Trophoblast cell (in vitro differentiated cells and primary cell): Measurements from ENCODE around the gene SLAIN2.

Experiments
- DNase-seq, 2 donors: peaks; one replicate each; pipeline ENCODE4 v3.0.0-alpha.2; 2016
- H2AFZ ChIP-seq: 2 replicates; pipeline ENCODE4 v1.6.1; 2013; ENCODE audit warnings: low read length, moderate library complexity, mild to moderate bottlenecking; ENCODE audit not compliant: insufficient read depth, poor library complexity
- H2AK5ac ChIP-seq: 2 replicates; pipeline ENCODE4 v1.6.1; 2013; ENCODE audit warnings: mild to moderate bottlenecking, low read length
- H2BK120ac ChIP-seq: 2 replicates; pipeline ENCODE4 v1.6.1; 2013; ENCODE audit warnings: low read length, mild to moderate bottlenecking, moderate library complexity; ENCODE audit not compliant: insufficient read depth, poor library complexity
- H2BK12ac ChIP-seq: 2 replicates; pipeline ENCODE4 v1.6.1; 2013; ENCODE audit warnings: mild to moderate bottlenecking, low read length, moderate library complexity
- H2BK5ac ChIP-seq: 2 replicates; pipeline ENCODE4 v1.6.1; 2013; ENCODE audit warnings: low read length, low read depth, moderate library complexity, mild to moderate bottlenecking; ENCODE audit not compliant: poor library complexity
- H3K14ac ChIP-seq: 2 replicates; pipeline ENCODE4 v1.6.1; 2013; ENCODE audit warnings: mild to moderate bottlenecking, low read length
- H3K18ac ChIP-seq: 2 replicates; pipeline ENCODE4 v1.6.1; 2013; ENCODE audit warnings: mild to moderate bottlenecking, low read length
- H3K23ac ChIP-seq: 2 replicates; pipeline ENCODE4 v1.6.1; 2013; ENCODE audit warnings: low read length
- H3K27ac ChIP-seq: 2 replicates; pipeline ENCODE4 v1.5.1; 2013; ENCODE audit warnings: low read depth, mild to moderate bottlenecking, inconsistent platforms, low read length, moderate library complexity
- H3K27me3 ChIP-seq: 2 replicates; pipeline ENCODE4 v1.6.1; 2013; ENCODE audit warnings: inconsistent platforms, mild to moderate bottlenecking, low read length, moderate library complexity; ENCODE audit not compliant: insufficient read depth
- H3K36me3 ChIP-seq, 2 experiments: 1 replicate in 1 of 2; 2 replicates in 1 of 2; pipeline ENCODE4 v1.6.1; 2013; ENCODE audit warnings: low read length in 2 of 2, mild to moderate bottlenecking in 2 of 2, moderate library complexity in 1 of 2; ENCODE audit not compliant: insufficient read depth in 2 of 2, control insufficient read depth in 1 of 2
- H3K4ac ChIP-seq: 2 replicates; pipeline ENCODE4 v1.6.1; 2013; ENCODE audit warnings: low read depth, mild to moderate bottlenecking, low read length, moderate library complexity
- H3K4me1 ChIP-seq, 2 experiments: 1 replicate in 1 of 2; 2 replicates in 1 of 2; pipeline ENCODE4 v1.6.1; 2013; ENCODE audit warnings: low read length in 2 of 2, mild to moderate bottlenecking in 2 of 2, moderate library complexity in 1 of 2; ENCODE audit not compliant: insufficient read depth in 2 of 2, control insufficient read depth in 1 of 2
- H3K4me2 ChIP-seq: 2 replicates; pipeline ENCODE4 v1.6.1; 2013; ENCODE audit warnings: inconsistent platforms, mild to moderate bottlenecking, low read length, moderate library complexity
- H3K4me3 ChIP-seq: 2 replicates; pipeline ENCODE4 v1.5.1; 2013; ENCODE audit warnings: mild to moderate bottlenecking, low read depth, low read length, inconsistent platforms
- H3K79me1 ChIP-seq: one replicate; pipeline ENCODE4 v1.6.1; 2013; ENCODE audit warnings: low read length
- H3K79me2 ChIP-seq: 2 replicates; pipeline ENCODE4 v1.6.1; 2013; ENCODE audit warnings: low read length, mild to moderate bottlenecking; ENCODE audit not compliant: control insufficient read depth, insufficient read depth, poor library complexity
- H3K9ac ChIP-seq: 2 replicates; pipeline ENCODE4 v1.6.1; 2013; ENCODE audit warnings: mild to moderate bottlenecking, low read length
- H3K9me3 ChIP-seq: 2 replicates; pipeline ENCODE4 v1.6.1; 2013; ENCODE audit warnings: low read depth, mild to moderate bottlenecking, control low read depth, inconsistent platforms, low read length; ENCODE audit not compliant: insufficient read depth
- H4K12ac ChIP-seq: 2 replicates; pipeline ENCODE4 v1.6.1; 2013; ENCODE audit warnings: low read depth, mild to moderate bottlenecking, low read length, moderate library complexity
- H4K8ac ChIP-seq: 2 replicates; pipeline ENCODE4 v1.6.1; 2013; ENCODE audit warnings: low read depth, mild to moderate bottlenecking, low read length, moderate library complexity
- H4K91ac ChIP-seq: one replicate; pipeline ENCODE4 v1.6.1; 2013; ENCODE audit warnings: low read depth, mild to moderate bottlenecking, low read length, moderate library complexity
- WGBS: extraction: QIAGEN DNeasy Blood & Tissue Kit; methylation state at CpG from one replicate; pipeline ENCODE4 v1.1.7; 2013; ENCODE audit warnings: missing lambda C conversion rate; ENCODE audit not compliant: insufficient read length, insufficient coverage; ENCODE audit errors: extremely low coverage; 5-methylcytosine and 5-hydroxymethylcytosine counted together

SLAIN2 gene

DNA sequence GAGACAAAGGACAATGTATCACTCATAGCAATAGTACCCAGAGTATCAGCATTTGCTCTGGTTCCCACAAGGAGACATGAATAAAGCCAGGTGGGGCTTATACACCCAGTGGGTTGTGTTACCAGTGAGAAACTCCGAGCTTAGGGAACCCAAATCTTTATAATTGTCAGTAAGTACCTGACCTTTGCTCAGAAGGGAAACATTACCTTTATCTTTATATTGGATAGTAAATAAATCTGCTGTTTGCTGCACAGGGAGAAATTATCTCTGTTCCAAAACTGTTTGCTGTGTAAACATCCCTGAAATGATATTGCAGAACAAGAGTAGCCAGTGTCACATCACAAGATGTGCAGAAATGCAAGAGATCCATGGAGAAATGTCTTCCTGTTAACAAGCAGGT lies 12.1 kb upstream of the SLAIN2 start:
- no peak overlapping the region for H4K12ac ChIP-seq
- no peak overlapping the region for H3K18ac ChIP-seq

GRCh38 chr4:48329976-48330375 lies 11.4 kb upstream of the SLAIN2 start:
- Histone ChIP-seq H2AK5ac (no peak overlapping the region), H2BK12ac (no peak overlapping the region), H3K23ac (no peak overlapping the region), H3K4me2 (no peak overlapping the region), H3K36me3 (no peaks in the 10 kb centered on the region), H3K27ac (no peak overlapping the region), H2AFZ (no peak overlapping the region), H3K18ac (no peak overlapping the region), H3K4me1 (peaks cover 0 to 5% of the 10 kb centered on the region in 2 experiments), H4K8ac (no peak overlapping the region), H2BK5ac (no peak overlapping the region), H3K79me2 (no peaks in the 10 kb centered on the region), H3K14ac (no peak overlapping the region), H4K91ac (no peak overlapping the region), H3K4ac (no peak overlapping the region), H3K4me3 (no peak overlapping the region), H3K9ac (no peak overlapping the region), H2BK120ac (no peak overlapping the region), H3K27me3 (no peaks in the 10 kb centered on the region), H4K12ac (no peak overlapping the region), H3K79me1 (peaks cover 3% of the 10 kb centered on the region), H3K9me3 (no peaks in the 10 kb centered on the region)
- peak in 1 of 2 donors; percentile 61 for DNase-seq

More for the DNA sequence above, 12.1 kb upstream of the SLAIN2 start:
- Histone ChIP-seq H2AK5ac (no peak overlapping the region), H3K27ac (no peak overlapping the region), H3K4me1 (peaks cover 0 to 5% of the 10 kb centered on the region in 2 experiments), H3K4me3 (no peak overlapping the region), H2BK120ac (no peak overlapping the region), H2BK5ac (no peak overlapping the region), H3K79me2 (no peaks in the 10 kb centered on the region), H3K4ac (no peak overlapping the region), H3K4me2 (no peak overlapping the region), H3K14ac (no peak overlapping the region), H3K23ac (no peak overlapping the region), H3K36me3 (no peaks in the 10 kb centered on the region), H3K27me3 (no peaks in the 10 kb centered on the region), H3K9me3 (no peaks in the 10 kb centered on the region), H3K9ac (no peak overlapping the region), H4K8ac (no peak overlapping the region), H2AFZ (no peak overlapping the region), H2BK12ac (no peak overlapping the region), H4K91ac (no peak overlapping the region), H3K79me1 (peaks cover 3% of the 10 kb centered on the region)
- no peak for DNase-seq
- WGBS = no CpG with 5 or more reads among the region's 1 CpG

- peak; percentile 93 to 99 for DNase-seq
- no peak overlapping the region for H3K14ac ChIP-seq
- no CpG with 5 or more reads among the region's 9 CpGs for WGBS
- no peak overlapping the region for H3K4me3 ChIP-seq
- no peaks in the 10 kb centered on the region for H3K79me2 ChIP-seq
- peak overlapping the region; percentile 53 for H3K27ac ChIP-seq
- no peak overlapping the region for H3K4me2 ChIP-seq
- no peaks in the 10 kb centered on the region for H3K9me3 ChIP-seq
- no peaks in the 10 kb centered on the region for H3K27me3 ChIP-seq
- no peak overlapping the region for H3K9ac ChIP-seq
- peaks cover 0 to 5% of the 10 kb centered on the region in 2 experiments for H3K4me1 ChIP-seq
- H2AK5ac ChIP-seq = no peak overlapping the region
- no peak overlapping the region for H2AFZ ChIP-seq
- no peak overlapping the region for H2BK5ac ChIP-seq
- no peak overlapping the region for H2BK120ac ChIP-seq
- no peak overlapping the region for H3K18ac ChIP-seq
- no peak overlapping the region for H4K91ac ChIP-seq
- no peak overlapping the region for H3K23ac ChIP-seq
- H4K12ac ChIP-seq = no peak overlapping the region
- H3K4ac ChIP-seq = no peak overlapping the region
- H2BK12ac ChIP-seq = no peak overlapping the region
- H4K8ac ChIP-seq = no peak overlapping the region
- no peaks in the 10 kb centered on the region for H3K36me3 ChIP-seq
- H3K79me1 ChIP-seq = peaks cover 3% of the 10 kb centered on the region
Measured at GRCh38 chr4:48331577-48332330, 9.6 kb upstream of the SLAIN2 start.

DNA sequence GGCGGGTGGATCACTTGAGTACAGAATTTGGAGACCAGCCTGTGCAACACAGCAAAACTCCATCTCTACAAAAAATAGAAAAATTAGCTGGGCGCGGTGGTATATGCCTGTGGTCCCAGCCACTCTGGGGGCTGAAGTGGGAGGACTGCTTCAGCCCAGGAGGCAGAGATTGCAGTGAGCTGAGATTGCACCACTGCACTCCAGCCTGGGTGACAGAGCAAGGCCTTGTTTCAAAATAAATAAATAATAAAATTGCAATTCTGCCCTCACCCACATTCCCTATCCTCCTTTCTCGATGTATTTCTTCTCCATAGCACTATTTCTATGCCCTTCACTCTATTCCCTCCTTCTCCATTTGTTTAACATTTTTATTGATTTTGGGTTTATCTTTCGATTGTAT lies 8.7 kb upstream of the SLAIN2 start:
- peaks cover 3% of the 10 kb centered on the region for H3K79me1 ChIP-seq
- H3K9me3 ChIP-seq = no peaks in the 10 kb centered on the region
- peak overlapping the region; percentile 44 for H2BK5ac ChIP-seq
- H3K79me2 ChIP-seq = no peaks in the 10 kb centered on the region
- H2AK5ac ChIP-seq = no peak overlapping the region
- peak overlapping the region; percentile 17 for H3K27ac ChIP-seq
- H3K23ac ChIP-seq = no peak overlapping the region
- peak overlapping the region; percentile 19 for H4K91ac ChIP-seq
- H3K4ac ChIP-seq = no peak overlapping the region
- H2BK120ac ChIP-seq = peak overlapping the region; percentile 36
- no CpG with 5 or more reads among the region's 5 CpGs for WGBS
- no peak for DNase-seq
- H3K4me3 ChIP-seq = no peak overlapping the region
- no peak overlapping the region for H2AFZ ChIP-seq
- no peak overlapping the region for H4K12ac ChIP-seq
- H3K18ac ChIP-seq = no peak overlapping the region
- H3K36me3 ChIP-seq = no peaks in the 10 kb centered on the region
- H3K4me1 ChIP-seq = peaks cover 0 to 5% of the 10 kb centered on the region in 2 experiments
- H3K14ac ChIP-seq = no peak overlapping the region
- H3K4me2 ChIP-seq = no peak overlapping the region
- no peak overlapping the region for H2BK12ac ChIP-seq
- H3K9ac ChIP-seq = no peak overlapping the region
- H3K27me3 ChIP-seq = no peaks in the 10 kb centered on the region
- H4K8ac ChIP-seq = no peak overlapping the region
